Ovary (tissue), 9 donors: ENCODE measurements around the gene CDH16. TPM values are rescaled to one million over a fixed set of nuclear protein-coding genes. Genes with fewer than 3 reads are reported as not detected.

Experiments
- DNase-seq, 5 donors: peaks; one replicate each; pipeline ENCODE4 v3.0.0-alpha.2; 2019 to 2020
- H3K27ac ChIP-seq, 2 donors: fragments of 200-600 bp; one replicate each; pipeline versions ENCODE4 v1.5.1 to v1.8.0; 2019 to 2022
- H3K27me3 ChIP-seq: fragments of 200-600 bp; one replicate; pipeline ENCODE4 v1.8.0; 2022
- H3K36me3 ChIP-seq: fragments of 200-600 bp; sonication (generic); one replicate; pipeline ENCODE4 v1.5.1; 2019
- H3K4me1 ChIP-seq: one replicate; pipeline ENCODE4 v1.8.1; 2013; ENCODE audit warnings: mild to moderate bottlenecking, moderate library complexity; ENCODE audit not compliant: insufficient read depth
- H3K4me3 ChIP-seq: fragments of 200-600 bp; sonication (generic); one replicate; pipeline ENCODE4 v1.5.1; 2017
- H3K9me3 ChIP-seq, 2 donors: fragments of 200-600 bp in 1 of 2; sonication (generic) in 1 of 2; one replicate each; pipeline versions ENCODE4 v1.5.1 to v1.8.1; 2013 to 2019; ENCODE audit warnings: mild to moderate bottlenecking in 1 of 2, moderate library complexity in 1 of 2
- EP300 ChIP-seq: sonication (generic); formaldehyde crosslinking; IDR thresholded peaks from one replicate; pipeline ENCODE4 v1.6.1; 2017; ENCODE audit warnings: antibody characterized with exemption
- POLR2A ChIP-seq: fragments of 450-650 bp; IDR thresholded peaks from one replicate; pipeline ENCODE4 v1.6.1; 2017; ENCODE audit warnings: antibody characterized with exemption, mild to moderate bottlenecking, moderate library complexity
- WGBS, 3 donors: extraction: QIAGEN DNeasy Blood & Tissue Kit in 1 of 3; methylation state at CpG; one replicate each; pipeline versions ENCODE4 v1.1.5 to v1.1.7; 2013 to 2017; 5-methylcytosine and 5-hydroxymethylcytosine counted together
- intact Hi-C, 4 donors: fragments of 100-400 bp; cut with DNase I; formaldehyde crosslinking; loops; one replicate each; pipeline versions ENCODE4 v1.11.0 to v1.15.1; 2022 to 2023
- polyA plus RNA-seq, 2 donors: library from polyadenylated mRNA; stranded (reverse); fragments of 200-250 nt in 1 of 2; fragments of 350-450 nt in 1 of 2; fragmentation: Illumina TruSeq in 1 of 2; extraction: RNeasy Lipid Tissue Mini Kit (QIAGEN cat#74804) in 1 of 2; gene quantifications; one replicate each; pipeline ENCODE4 v1.2.3, GENCODE V29; 2013 to 2014
- total RNA-seq, 7 donors: library from RNA; depleted of rRNA in 2 of 7; stranded (reverse); fragments of >200 nt in 2 of 7; fragmentation: NEBNext Ultra II Directional in 3 of 7; extraction: Animal tissue kit (Norgen Biotek cat#: 25700) in 3 of 7; gene quantifications; one replicate each; pipeline versions ENCODE4 v1.1.0 to v1.2.4, GENCODE V29; 2016 to 2023
- TF ChIP-seq, protein P1 (sequence below), 3 donors: fragments of 450-650 bp in 2 of 3; fragments of 200-600 bp in 1 of 3; IDR thresholded peaks; one replicate each; pipeline versions ENCODE4 v1.5.1 to v1.8.0; 2016 to 2022; ENCODE audit warnings: antibody characterized with exemption in 3 of 3, mild to moderate bottlenecking in 1 of 3
- donor health status: DM: no; HTN: no; CAD: no; lungs with moderate emphysema.
- donor health status: DM: no; HTN: no; CAD: no.
- donor health status: Bipolar disorder and iron deficiency.
- donor health status: DM: yes; HTN: yes; CAD: no.
- donor health status: DM: no; HTN: no; CAD: no.
- donor health status: DM: yes; HTN: yes; CAD: no.

CDH16 gene
- total and polyA plus RNA-seq, 9 donors, result 0.12 to 19.2 (median 0.57) TPM; not detected in 4

DNA sequence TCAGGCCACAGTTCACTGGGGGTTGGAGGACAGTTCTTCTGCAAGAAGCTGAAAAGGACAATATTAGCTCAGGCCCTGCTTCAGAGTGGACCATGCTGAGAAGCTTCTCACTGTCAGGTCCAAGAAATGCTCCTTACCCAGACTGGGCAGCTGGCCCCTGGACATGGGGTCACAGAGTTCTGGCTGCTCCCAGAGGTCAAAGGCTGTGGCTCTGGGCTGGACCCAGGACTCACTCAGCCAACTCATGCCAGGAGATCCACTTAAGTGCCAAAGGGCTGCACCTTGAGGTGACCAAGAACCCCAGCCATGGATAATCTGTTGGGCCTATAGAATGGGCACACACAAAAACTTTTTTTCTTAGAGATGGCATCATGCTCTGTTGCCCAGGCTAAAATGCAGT is 20.7 kb upstream of the CDH16 start:
- Histone ChIP-seq H3K27ac (no peak overlapping the region), H3K4me1 (peaks cover 11% of the 10 kb centered on the region), H3K36me3 (no peaks in the 10 kb centered on the region), H3K4me3 (no peak overlapping the region), H3K9me3 (no peaks in the 10 kb centered on the region), H3K27me3 (no peaks in the 10 kb centered on the region)
- TF ChIP-seq POLR2A (no peak), EP300 (no peak)
- TF ChIP-seq, protein P1, sequence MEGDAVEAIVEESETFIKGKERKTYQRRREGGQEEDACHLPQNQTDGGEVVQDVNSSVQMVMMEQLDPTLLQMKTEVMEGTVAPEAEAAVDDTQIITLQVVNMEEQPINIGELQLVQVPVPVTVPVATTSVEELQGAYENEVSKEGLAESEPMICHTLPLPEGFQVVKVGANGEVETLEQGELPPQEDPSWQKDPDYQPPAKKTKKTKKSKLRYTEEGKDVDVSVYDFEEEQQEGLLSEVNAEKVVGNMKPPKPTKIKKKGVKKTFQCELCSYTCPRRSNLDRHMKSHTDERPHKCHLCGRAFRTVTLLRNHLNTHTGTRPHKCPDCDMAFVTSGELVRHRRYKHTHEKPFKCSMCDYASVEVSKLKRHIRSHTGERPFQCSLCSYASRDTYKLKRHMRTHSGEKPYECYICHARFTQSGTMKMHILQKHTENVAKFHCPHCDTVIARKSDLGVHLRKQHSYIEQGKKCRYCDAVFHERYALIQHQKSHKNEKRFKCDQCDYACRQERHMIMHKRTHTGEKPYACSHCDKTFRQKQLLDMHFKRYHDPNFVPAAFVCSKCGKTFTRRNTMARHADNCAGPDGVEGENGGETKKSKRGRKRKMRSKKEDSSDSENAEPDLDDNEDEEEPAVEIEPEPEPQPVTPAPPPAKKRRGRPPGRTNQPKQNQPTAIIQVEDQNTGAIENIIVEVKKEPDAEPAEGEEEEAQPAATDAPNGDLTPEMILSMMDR (IDR thresholded peaks at IDR 0.05), result no peak
- DNase-seq, result no peak
- intact Hi-C loops, result loop anchor here in 1 of 4 donors (10.0 kb wide), 2 partner anchors 55 to 525 kb away; no protein-coding TSS in a partner anchor

DNA sequence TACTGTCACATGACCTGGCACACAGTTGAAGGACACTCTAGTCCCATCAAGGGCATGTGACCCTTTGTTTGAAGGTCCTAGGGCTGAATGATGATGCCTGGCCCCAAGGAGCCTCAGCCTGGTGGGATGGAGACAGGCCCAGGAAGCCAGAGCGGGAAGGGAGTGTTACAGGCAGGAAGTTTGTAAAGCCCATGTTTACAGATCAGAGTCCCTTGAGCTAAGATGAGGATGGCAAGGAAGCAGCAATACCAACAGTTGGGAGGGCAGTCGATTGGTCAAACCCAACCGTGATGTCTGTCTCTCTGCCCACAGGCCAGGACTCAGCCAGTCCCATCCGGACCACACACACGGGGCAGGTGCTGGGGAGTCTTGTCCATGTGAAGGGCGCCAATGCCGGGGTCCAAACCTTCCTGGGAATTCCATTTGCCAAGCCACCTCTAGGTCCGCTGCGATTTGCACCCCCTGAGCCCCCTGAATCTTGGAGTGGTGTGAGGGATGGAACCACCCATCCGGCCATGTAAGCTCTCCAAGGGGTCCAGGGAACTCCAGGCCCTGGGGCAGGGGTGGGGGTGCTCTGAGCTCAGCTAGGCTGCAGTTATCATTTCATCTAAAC is 19.1 kb upstream of the CDH16 start:
- no peaks in the 10 kb centered on the region for H3K36me3 ChIP-seq
- H3K27ac ChIP-seq, result no peak overlapping the region

DNA sequence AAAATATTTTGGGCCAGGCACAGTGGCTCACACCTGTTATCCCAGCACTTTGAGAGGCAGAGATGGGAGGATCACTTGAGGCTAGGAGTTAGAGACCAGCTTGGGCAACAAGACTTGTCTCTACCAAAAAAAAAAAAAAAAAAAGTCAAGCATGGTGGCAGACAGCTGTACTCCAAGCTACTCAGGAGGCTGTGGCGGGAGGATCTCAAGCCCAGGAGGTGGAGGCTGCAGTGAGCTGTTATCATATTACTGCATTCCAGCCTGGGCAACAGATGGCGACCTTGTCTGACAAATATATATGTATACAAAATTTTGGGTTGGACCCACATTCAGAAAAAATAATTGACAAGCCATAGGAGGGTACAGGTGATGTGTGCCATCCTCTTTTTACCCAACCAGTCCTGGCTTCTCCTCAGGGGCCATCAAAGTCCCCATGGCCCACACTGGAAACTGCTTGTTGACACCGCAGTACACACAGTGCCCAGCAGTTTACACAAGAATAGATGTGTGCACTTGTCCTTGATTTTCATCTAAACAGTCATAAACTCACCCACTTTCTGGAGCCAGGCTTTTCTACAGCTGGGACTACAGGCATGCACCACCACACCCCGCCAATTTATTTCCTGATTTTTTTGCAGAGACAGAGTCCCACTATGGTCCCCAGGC is 18.3 kb upstream of the CDH16 start:
- no peak overlapping the region for H3K27ac ChIP-seq
- no peaks in the 10 kb centered on the region for H3K27me3 ChIP-seq
- H3K9me3 ChIP-seq, result no peaks in the 10 kb centered on the region
- no peak overlapping the region for H3K4me3 ChIP-seq
- whole genome bisulfite sequencing, 3 donors, result 87 to 93% (median 92%) methylated on average over 4 of the region's 4 CpGs
- DNase-seq, result no peak
- H3K36me3 ChIP-seq, result no peaks in the 10 kb centered on the region
- peaks cover 14% of the 10 kb centered on the region for H3K4me1 ChIP-seq
- intact Hi-C loops, result loop anchor here in 1 of 4 donors (10.0 kb wide), 2 partner anchors 58 to 528 kb away; no protein-coding TSS in a partner anchor
- no peak for TF ChIP-seq EP300
- no peak for TF ChIP-seq POLR2A
- TF ChIP-seq, protein P1 (IDR thresholded peaks at IDR 0.05), result no peak

More for the DNA sequence above, 19.1 kb upstream of the CDH16 start:
- whole genome bisulfite sequencing, 3 donors, result 86 to 92% (median 90%) methylated on average over 10 of the region's 10 CpGs
- Histone ChIP-seq H3K27me3 (no peaks in the 10 kb centered on the region), H3K9me3 (no peaks in the 10 kb centered on the region), H3K4me1 (peaks cover 14% of the 10 kb centered on the region), H3K4me3 (no peak overlapping the region)
- intact Hi-C loops, result loop anchor here in 1 of 4 donors (10.0 kb wide), 2 partner anchors 57 to 527 kb away; no protein-coding TSS in a partner anchor
- TF ChIP-seq POLR2A (no peak), EP300 (no peak)
- TF ChIP-seq, protein P1 (IDR thresholded peaks at IDR 0.05), result no peak
- no peak for DNase-seq

DNA sequence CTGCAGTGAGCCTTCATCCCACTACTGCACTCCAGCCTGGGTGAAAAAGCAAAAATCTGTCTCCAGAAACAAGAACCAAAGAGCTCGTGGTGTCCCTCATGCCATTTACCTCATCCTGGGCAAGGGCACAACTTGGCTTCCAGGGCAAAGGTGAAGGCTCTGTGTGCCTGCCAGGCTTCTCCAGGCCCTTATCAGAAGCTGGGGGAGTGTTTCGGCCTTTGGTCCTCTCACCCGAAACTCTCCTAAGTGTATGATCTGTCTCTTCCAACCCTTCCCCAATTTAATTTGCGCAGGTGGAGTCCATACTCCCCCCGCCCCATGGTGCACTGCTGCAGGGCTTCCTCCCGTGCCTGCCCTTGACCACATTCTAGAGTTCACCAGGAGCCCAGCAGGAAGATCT is 17.8 kb upstream of the CDH16 start:
- Histone ChIP-seq H3K4me1 (peaks cover 14% of the 10 kb centered on the region), H3K4me3 (no peak overlapping the region), H3K27me3 (no peaks in the 10 kb centered on the region), H3K27ac (no peak overlapping the region), H3K36me3 (no peaks in the 10 kb centered on the region), H3K9me3 (no peaks in the 10 kb centered on the region)
- TF ChIP-seq, protein P1 (IDR thresholded peaks at IDR 0.05), result no peak
- TF ChIP-seq POLR2A, result no peak
- no peak for TF ChIP-seq EP300
- 52 to 61% (median 56%) methylated on average over 6 of the region's 6 CpGs for WGBS, 3 donors
- intact Hi-C loops, result loop anchor here in 1 of 4 donors (10.0 kb wide), 2 partner anchors 58 to 528 kb away; no protein-coding TSS in a partner anchor
- DNase-seq, result no peak
